ENCODE results near the gene PSD2. TPM values are rescaled to one million over a fixed set of nuclear protein-coding genes. Genes with fewer than 3 reads are reported as not detected.

The PSD2 gene
- total RNA-seq, 2 experiments from 2014 or later = not detected

DNA sequence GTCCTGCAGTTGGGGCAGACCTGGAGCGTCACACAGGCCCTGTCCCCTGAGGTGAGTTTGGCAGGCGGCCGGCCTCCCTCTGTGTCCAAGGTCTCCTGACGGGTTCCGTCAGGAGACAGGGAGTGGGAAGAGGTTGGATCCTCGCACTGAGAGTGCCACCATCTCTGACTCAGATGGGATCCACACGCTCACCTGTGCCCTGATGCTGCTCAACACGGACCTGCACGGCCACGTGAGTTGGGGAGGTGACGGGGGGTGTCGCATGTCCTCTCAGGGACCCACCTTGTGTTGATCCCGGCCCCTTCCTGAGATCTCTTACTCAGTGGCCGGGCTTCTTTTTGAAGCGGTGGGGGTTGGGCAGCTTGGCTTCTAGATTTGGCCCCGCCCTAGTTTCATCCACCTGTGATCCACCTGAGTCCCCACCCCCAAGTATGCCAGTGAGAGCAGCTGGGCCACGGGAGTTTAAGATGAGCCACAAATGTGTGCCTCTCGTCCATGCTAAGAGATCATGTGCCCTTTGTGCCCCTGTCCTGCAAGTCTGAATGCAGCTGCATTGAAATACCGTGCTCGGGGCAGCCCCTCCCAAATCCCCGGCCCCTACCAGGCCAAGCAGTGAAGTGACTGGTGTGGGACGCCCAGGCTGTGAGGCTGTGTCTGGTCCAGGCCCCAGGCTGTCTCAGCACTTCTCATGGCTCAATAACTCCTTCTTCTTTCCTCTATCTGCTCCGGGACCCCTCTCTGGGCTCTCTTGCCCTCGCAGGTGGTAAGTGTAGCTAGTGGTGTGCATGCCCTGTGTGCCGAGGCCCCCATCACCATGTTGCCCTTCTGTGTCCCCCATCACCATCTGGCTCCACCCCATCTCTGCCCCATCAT, 27.2 kb downstream of the PSD2 start:
- CTCF ChIA-PET = interaction anchor here (1.0 kb wide), 1 partner anchor 34 kb away, joined by 4 read pairs; no protein-coding TSS in a partner anchor
- POLR2A ChIA-PET = no interaction called here

DNA sequence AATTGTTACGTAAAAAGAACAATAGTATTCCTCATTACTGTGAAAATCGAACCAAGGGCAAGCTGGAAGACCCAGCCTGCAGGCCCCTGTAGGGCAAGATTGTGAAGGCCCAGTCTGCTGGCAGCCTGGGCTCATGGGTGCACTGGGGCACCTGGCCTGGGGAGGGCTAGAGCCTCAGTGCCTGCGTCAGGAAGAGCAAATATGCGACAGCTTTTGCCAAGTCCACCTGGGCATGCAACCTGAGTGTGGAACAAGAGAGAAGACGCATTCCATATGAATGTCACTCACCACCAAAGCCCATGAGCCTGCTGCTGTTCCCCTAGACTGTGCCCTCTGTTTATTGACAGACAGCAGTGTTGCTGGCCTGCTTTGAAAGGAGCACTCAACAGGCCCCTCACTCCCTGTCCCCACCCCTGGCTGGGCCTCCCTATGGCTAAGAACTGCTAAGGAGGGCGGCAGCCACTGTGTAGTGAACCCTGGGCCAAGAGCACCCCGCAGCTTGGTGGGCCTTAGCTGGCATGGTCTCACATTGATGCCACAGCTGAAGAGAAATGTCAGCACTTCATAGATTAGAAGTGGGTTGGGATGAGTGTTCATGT, 28.2 kb downstream of the PSD2 start:
- ChIA-PET POLR2A (no interaction called here), CTCF (no interaction called here)

DNA sequence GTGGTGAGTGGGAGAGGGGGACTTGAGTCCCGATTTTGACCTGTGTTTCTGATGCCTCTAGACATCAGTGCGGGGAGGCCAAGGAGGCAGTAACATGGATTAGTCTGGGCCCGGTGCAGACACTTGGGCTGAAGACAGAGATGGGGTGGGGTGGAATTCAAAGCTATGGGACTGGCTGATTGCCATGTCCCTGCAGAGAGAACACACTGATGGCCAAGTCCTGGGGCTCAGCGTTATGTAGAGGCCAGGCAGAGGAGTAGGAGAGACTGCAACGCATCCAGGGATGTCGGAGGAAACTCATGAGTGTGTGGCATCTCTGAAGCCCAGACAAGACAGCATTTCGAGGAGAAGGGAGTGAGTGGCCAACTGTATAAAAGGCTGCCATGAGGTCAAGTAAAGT, 30.1 kb downstream of the PSD2 start:
- POLR2A ChIA-PET = no interaction called here
- CTCF ChIA-PET = interaction anchor here (0.6 kb wide), 1 partner anchor 45 kb away, joined by 3 read pairs; no protein-coding TSS in a partner anchor

DNA sequence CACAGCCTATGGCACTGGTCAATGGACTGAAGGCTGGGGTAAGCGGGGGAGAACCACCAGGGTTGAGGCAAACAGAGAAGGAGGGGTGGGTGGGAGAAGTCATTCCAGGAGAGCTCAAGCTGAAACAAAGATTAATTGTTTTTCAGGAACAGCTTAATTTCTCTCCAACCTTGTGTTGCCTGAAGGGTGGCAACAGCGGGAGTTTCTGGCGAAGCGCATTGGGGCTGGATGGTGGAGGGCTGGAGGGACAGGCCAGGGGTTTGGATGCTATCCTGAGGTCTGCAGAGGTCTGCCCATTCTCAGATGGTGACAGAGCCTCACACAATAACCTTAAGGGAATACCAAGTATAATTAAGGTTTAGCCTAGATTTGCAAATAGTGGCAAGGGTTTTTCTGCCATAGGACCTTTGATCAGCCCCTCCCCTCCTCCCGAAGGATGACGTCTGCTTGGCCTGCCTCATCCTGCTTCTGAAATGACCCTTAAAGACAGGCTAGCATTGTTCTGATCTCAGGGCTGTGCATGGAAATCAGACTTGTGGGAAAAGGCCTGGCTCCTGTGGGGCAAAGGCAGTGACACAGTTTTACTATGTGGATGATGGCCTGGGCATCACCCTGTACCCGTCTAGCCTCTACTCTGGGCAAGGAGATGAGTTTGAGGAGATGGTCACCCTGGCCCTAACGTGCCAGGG, 32.7 kb downstream of the PSD2 start:
- CTCF ChIA-PET = no interaction called here
- POLR2A ChIA-PET = no interaction called here

DNA sequence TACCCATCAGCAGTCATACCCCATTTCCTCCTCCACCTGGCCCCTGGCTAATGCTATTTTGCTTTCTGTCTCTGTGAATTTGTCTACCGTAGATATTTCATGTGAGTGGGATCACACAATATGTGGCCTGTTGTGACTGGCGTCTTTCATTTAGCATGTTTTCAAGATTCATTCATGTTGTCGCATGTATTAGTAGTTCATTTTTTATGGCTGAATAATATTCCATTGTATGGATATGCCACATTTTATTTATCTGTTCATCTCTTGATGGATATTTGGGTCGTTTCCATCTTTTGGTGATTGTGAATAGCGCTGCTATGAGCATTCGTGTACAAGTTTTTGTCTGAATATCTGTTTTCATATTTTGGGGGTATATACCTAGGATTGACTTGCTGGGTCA, 33.9 kb downstream of the PSD2 start:
- POLR2A ChIA-PET = no interaction called here
- CTCF ChIA-PET = no interaction called here

DNA sequence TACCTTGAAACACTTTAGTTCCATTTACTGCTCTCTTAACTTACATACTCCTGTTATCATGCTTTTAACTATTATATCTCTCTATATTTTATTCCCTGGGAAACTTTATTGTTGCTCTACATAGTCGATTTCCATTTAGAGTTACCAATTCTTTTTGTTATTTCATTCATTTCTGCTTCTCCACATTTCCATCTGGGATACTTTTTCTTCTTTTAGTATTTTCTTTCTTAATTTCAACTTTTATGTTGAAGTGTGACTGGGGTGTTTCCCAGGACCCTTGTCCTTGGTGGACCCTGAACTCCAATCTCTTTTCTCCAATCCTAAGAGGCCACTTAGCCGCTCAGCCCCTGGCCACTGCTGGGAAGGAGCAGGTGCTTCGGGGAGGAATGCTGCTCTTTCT, 36.0 kb downstream of the PSD2 start:
- ChIA-PET CTCF (no interaction called here), POLR2A (no interaction called here)

DNA sequence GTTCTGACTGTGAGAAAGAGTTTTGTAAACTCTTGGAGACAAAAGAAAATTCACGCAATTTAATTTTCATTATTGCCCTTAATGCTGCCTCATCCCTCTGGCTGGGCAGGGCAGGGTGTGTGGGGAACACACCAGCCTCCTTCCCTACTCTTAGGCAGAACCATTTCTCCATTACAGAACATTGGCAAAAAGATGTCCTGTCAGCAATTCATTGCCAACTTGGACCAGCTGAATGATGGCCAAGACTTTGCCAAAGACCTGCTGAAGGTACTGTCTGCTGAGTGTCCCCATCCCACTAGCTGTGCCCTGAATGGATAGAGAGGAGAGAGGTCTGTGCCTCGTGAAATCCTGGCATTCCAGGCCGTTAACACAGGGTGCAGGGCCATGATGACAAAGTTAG, 37.9 kb downstream of the PSD2 start:
- ChIA-PET CTCF (interaction anchor here (2.0 kb wide), 1 partner anchor 135 kb away, joined by 4 read pairs; no protein-coding TSS in a partner anchor), POLR2A (no interaction called here)

DNA sequence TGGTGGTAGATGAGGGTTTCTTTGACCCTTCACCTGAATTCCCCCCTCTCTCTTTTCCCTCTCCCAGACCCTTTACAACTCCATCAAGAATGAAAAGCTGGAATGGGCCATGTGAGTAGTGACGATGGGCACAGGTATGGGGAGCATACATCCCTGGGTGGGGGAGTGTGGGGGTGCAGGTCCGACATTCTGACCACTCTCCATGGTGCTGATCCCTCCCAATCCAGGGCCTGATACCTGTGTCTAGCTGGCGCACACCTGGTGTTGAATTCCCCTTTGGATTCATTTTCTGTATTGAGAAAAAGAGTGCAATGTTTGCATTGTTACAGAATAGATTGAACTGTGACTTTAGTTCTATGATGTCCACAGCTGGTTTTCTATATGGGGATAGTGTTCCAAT, 40.0 kb downstream of the PSD2 start:
- CTCF ChIA-PET = interaction anchor here (0.6 kb wide), 1 partner anchor 322 kb away, joined by 5 read pairs; no protein-coding TSS in a partner anchor

DNA sequence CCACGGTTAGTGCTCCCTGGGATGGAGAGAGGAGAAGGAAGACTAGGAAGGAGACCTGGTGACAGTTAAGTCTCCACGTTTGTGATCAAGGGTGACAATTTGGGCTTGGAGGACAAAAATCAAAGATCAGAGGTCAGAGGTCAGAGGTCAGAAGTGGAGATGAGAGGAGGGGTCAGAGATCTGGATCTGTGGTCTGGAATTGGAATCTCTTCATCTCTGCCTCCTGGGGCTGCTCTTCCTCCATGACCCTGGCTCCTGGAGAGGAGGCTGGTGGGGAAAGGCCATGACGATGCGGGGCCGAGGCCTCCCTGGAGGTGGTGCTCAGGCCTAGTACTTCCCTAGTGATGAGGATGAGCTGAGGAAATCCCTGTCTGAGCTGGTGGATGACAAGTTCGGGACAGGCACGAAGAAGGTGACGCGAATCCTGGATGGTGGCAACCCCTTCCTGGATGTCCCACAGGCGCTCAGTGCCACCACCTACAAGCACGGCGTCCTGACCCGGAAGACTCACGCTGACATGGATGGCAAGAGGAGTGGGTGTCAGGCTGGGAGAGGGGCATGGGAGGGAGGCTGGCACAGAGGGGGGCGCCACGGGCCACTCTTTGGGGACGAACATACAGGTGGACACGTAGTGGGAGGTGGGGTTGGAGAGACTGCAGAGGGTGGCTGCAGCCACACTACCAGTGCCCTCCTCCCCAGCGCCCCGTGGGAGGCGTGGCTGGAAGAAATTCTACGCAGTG, 41.0 kb downstream of the PSD2 start:
- CTCF ChIA-PET = no interaction called here
- POLR2A ChIA-PET = no interaction called here

More for the DNA sequence above, 40.0 kb downstream of the PSD2 start:
- POLR2A ChIA-PET = no interaction called here

DNA sequence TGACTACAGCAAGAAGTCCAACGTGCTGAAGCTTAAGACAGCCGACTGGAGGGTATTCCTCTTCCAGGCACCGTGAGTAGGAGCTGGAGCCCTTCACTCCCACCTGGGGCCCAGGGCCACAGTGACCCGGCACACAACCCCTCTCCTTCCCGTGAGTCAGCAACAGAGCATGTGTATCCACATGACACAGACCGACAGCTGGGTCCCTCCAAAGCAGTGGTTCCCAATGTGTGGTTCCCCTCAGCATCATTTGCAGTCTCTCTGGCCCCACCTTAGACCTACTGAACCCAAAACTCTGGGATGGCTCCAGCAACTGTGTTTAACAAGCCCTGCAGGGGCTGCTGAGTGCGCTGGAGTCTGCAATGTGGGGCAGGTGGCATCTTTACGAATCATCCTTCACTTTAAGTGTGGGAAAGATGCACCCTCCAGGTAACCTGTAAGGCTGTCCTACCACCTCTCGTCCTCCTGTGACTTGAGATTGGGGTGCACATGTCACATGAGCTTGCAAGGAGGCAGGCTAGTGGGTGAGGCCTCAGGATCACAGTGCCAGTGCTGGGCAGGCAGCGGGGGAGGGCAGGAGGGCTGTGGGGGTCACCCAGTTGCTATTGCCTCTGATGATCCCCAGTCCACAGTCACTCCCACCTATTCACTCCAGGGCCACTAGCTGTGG, 42.2 kb downstream of the PSD2 start:
- ChIA-PET CTCF (interaction anchor here (1.2 kb wide), 1 partner anchor 129 kb away, joined by 4 read pairs; no protein-coding TSS in a partner anchor), POLR2A (no interaction called here)

DNA sequence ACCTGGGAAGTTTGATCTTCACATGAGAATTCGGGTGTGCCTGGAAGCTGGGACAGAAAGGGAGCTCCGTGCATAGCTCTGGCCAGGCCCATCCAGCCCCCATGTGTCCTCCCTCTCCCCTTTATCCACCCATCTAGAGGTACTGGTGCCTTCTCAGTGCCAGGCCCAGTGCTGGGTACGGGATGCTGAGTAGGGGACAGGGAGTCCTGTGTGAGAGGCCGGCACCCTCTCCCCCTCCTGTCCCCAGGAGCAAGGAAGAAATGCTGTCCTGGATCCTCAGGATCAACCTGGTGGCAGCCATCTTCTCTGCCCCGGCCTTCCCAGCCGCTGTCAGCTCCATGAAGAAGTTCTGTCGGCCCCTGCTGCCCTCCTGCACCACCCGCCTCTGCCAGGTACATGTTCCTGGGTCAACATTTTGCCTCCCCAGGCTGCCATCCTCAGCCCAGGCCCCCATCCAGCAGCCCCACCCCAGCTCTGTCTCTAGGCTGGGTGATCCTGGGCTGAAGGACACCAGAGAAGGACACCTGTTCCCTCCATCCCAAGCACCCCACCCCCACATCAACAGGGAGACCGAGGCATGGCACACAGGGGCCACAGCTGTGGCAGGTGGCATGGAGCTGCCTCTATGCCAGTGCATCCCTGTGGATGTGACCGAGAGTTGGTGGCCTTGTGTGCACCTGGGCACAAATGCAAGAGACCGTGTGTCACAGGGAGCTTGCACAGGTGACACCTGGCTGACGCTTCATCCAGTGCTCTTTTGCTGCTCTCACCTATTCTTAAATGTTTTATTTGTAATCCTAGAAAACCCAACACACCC, 43.0 kb downstream of the PSD2 start:
- POLR2A ChIA-PET = no interaction called here

DNA sequence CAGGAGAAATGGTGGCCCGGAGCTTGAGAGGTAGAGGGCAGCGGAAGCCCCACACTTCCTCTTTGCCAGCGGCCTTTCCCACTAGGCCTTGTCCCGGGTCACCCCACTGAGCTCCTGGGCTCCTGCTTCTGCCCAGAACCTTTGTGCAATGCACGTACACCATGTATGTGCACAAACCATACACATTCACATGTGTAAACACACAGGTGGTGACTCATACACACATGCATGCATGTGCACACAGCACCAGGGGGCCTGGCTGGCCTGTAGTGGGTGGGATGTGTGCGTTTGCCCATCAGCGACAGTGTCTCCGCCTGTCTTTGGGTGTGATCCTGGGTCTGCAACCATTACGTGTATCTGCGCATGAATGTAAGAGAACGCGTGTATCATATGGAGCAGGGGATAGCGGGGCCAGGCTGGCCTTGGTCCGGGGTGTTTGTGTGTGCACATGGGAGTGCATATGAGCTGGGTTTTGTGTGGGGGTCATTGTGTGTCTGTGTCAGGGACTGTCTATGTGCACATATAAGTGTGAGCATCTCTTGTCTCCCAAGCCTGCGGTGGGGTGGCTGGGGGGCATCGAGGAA, 43.7 kb downstream of the PSD2 start:
- ChIA-PET CTCF (interaction anchor here (1.4 to 1.7 kb wide), 2 partner anchors 52 to 129 kb away, joined by 3 read pairs; no protein-coding TSS in a partner anchor), POLR2A (no interaction called here)

More for the DNA sequence above, 43.0 kb downstream of the PSD2 start:
- CTCF ChIA-PET = interaction anchor here (1.2 to 1.7 kb wide), 3 partner anchors 51 to 130 kb away, joined by 3 to 4 read pairs (median 3); no protein-coding TSS in a partner anchor

DNA sequence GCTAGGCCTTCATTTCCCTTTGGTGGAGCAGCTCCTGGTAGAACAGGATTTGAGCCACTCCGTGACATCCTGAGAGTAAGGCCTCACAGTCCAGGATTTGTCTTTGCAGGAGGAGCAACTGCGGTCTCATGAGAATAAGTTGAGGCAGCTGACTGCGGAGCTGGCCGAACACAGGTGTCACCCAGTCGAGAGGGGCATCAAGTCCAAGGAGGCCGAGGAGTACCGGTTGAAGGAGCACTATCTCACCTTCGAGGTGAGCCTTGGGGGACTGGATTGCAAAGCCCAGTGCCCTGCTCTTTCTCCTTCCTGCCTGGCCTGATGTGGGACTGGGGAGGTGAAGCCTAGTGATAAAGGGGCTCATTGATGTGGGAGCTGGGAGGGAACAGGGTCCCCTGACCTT, 44.3 kb downstream of the PSD2 start:
- POLR2A ChIA-PET = no interaction called here
- CTCF ChIA-PET = interaction anchor here (1.4 to 1.7 kb wide), 2 partner anchors 53 to 128 kb away, joined by 3 read pairs; no protein-coding TSS in a partner anchor

DNA sequence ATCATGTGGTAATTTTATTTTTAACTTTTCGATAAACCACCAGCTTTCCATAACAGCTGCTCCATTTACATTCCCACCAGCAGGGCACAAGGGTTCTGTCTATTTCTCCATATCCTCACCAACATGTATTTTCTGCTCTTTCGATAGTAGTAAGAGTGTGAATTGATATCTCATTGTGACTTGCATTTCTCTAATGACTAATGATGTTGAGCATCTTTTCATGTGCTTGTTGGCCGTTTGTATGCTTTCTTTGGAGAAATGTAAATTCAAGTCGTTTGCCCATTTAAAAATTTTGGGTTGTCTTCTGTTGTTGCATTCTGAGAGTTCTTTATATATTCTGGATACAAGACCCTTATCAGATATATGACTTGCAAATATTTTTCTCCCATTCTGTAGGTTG, 45.9 kb downstream of the PSD2 start:
- ChIA-PET CTCF (interaction anchor here (1.4 kb wide), 1 partner anchor 46 kb away, joined by 3 read pairs; the partner anchor contains the start of gene PSD2), POLR2A (no interaction called here)

DNA sequence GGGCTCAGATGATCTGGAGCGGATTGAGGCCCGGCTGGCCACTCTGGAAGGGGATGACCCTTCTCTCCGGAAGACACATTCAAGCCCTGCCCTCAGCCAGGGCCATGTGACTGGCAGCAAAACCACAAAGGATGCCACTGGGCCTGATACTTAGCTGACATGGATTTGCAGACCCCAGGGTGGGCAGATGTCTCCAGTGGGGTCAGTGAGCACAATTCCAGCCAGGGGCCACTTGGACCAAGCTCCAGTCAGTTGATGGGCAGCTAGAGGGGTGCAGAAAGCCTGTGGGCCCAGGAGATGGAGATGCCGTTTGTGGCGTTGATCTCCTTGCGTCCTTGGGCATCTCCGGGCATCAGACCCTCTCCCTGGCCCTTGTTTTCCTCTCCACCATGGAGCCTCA, 46.7 kb downstream of the PSD2 start:
- POLR2A ChIA-PET = no interaction called here
- CTCF ChIA-PET = interaction anchor here (1.4 to 5.0 kb wide), 3 partner anchors 46 to 77 kb away, joined by 3 to 32 read pairs (median 6); partner anchors contain the start of gene PSD2

DNA sequence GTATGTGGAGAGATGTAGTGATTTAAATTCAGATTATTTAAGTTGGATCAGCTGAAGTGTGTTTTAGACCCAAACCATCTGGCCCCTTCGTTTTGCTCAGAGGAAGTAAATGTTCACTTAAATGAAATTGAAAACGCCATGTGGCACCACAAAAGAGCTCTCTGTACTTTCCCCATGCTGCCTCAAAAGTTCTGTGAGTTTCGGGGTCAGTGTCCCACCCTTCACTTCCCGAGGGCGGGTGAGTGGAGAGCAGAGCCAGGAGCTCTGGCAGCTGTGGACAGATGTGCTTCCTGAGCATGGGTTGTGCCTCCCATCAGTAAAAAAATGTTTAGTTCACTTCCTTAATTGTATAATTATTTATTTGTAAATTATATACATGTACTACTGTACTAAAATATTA, 48.4 kb downstream of the PSD2 start:
- POLR2A ChIA-PET = no interaction called here
- CTCF ChIA-PET = interaction anchor here (0.5 to 5.0 kb wide), 9 partner anchors 9 to 125 kb away, joined by 3 to 32 read pairs (median 3); no protein-coding TSS in a partner anchor

DNA sequence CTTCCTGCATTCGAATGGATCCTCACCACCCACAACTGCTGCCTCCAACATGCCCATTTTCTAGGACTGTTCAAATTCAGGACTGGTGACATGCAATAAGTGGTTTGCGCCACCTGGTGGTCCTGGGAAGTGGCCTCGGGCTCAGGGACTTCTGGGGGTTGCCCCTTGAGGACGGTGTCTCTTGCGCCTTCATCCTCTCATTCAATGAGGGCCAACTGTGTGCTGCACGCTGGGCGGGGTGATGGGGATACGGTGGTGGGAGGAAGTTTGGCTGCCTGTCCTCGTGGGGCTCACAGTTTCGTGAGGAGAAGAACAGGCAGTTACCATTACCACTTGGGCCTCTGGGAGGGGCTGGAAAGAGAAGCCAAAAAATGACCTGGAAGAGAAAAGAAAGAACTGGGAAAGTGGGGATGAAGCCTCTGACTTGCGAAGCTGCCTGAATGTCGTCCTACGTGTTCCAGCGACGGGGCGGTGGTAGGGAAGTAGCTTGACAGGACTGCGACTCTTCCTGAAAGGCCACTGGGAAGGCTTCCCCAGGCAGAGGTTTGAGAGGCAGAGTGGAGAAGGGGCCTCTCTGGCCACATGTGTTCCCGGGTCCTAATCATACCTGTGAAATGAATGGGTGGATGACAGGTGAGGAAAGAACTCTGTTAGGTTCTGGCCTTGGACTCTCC, 49.0 kb downstream of the PSD2 start:
- ChIA-PET CTCF (interaction anchor here (0.9 to 5.0 kb wide), 8 partner anchors 8 to 124 kb away, joined by 3 to 32 read pairs (median 4); no protein-coding TSS in a partner anchor), POLR2A (no interaction called here)

All from activated CD8-positive, alpha-beta memory T cell treated with anti-CD3 and anti-CD28 coated beads for 36 hours (primary cell).